ENCODE measurements around the gene COMMD2.

The COMMD2 gene

GRCh38 chr3:149783576-149783975 lies 31.3 kb upstream of the COMMD2 start:
- Histone ChIP-seq H3K36me3 (ENCODE audit: insufficient read depth, low read length) (no peaks in the 10 kb centered on the region), H3K79me2 (ENCODE audit: insufficient read depth, low read length) (no peaks in the 10 kb centered on the region), H3K9me3 (ENCODE audit: insufficient read depth, low read length, severe bottlenecking) (no peaks in the 10 kb centered on the region), H3K9ac (ENCODE audit: low read depth, low read length) (no peak overlapping the region), H2AFZ (ENCODE audit: low read depth, low read length) (no peak overlapping the region), H3K4me3 (ENCODE audit: low read depth in 1 of 2, low read length in 2 of 2) (no peak overlapping the region), H3K4me2 (ENCODE audit: insufficient read depth, low read length) (no peak overlapping the region), H4K20me1 (ENCODE audit: insufficient read depth, low read length) (no peaks in the 10 kb centered on the region), H3K27ac (ENCODE audit: low read length) (no peak overlapping the region), H3K4me1 (ENCODE audit: insufficient read depth, low read length) (no peaks in the 10 kb centered on the region), H3K27me3 (ENCODE audit: insufficient read depth, low read length, poor library complexity) (peaks cover 5% of the 10 kb centered on the region)
- TF ChIP-seq EZH2 (IDR thresholded peaks at IDR 0.05; ENCODE audit: borderline replicate concordance, low read depth, low read length, severe bottlenecking) (no peak), CTCF (IDR thresholded peaks at IDR 0.05; ENCODE audit: borderline replicate concordance, extremely low read depth, low read length, poor library complexity, severe bottlenecking) (no peak)
- no peak for DNase-seq
- no peak for ATAC-seq (ENCODE audit: insufficient read depth, low read depth)

GRCh38 chr3:149781741-149782140 lies 29.5 kb upstream of the COMMD2 start:
- Histone ChIP-seq H3K4me1 (ENCODE audit: insufficient read depth, low read length) (no peaks in the 10 kb centered on the region), H3K36me3 (ENCODE audit: insufficient read depth, low read length) (no peaks in the 10 kb centered on the region), H4K20me1 (ENCODE audit: insufficient read depth, low read length) (no peaks in the 10 kb centered on the region), H3K79me2 (ENCODE audit: insufficient read depth, low read length) (no peaks in the 10 kb centered on the region), H3K9me3 (ENCODE audit: insufficient read depth, low read length, severe bottlenecking) (no peaks in the 10 kb centered on the region), H3K27me3 (ENCODE audit: insufficient read depth, low read length, poor library complexity) (peaks cover 10% of the 10 kb centered on the region), H2AFZ (ENCODE audit: low read depth, low read length) (no peak overlapping the region), H3K27ac (ENCODE audit: low read length) (no peak overlapping the region), H3K4me3 (ENCODE audit: low read depth in 1 of 2, low read length in 2 of 2) (no peak overlapping the region), H3K9ac (ENCODE audit: low read depth, low read length) (no peak overlapping the region), H3K4me2 (ENCODE audit: insufficient read depth, low read length) (no peak overlapping the region)
- TF ChIP-seq EZH2 (IDR thresholded peaks at IDR 0.05; ENCODE audit: borderline replicate concordance, low read depth, low read length, severe bottlenecking) (no peak), CTCF (IDR thresholded peaks at IDR 0.05; ENCODE audit: borderline replicate concordance, extremely low read depth, low read length, poor library complexity, severe bottlenecking) (no peak)
- DNase-seq, result no peak
- no peak for ATAC-seq (ENCODE audit: insufficient read depth, low read depth)

- DNase-seq, result no peak
These were observed 28.9 kb upstream of the COMMD2 start for GRCh38 chr3:149781211-149781610.

More at GRCh38 chr3:149781211-149781610, 28.9 kb upstream of the COMMD2 start:
- no peak overlapping the region for H3K9ac ChIP-seq (ENCODE audit: low read depth, low read length)
- no peak for ATAC-seq (ENCODE audit: insufficient read depth, low read depth)
- H3K27me3 ChIP-seq (ENCODE audit: insufficient read depth, low read length, poor library complexity), result peaks cover 10% of the 10 kb centered on the region
- H3K4me3 ChIP-seq (ENCODE audit: low read depth in 1 of 2, low read length in 2 of 2), result no peak overlapping the region
- H4K20me1 ChIP-seq (ENCODE audit: insufficient read depth, low read length), result no peaks in the 10 kb centered on the region
- H3K4me2 ChIP-seq (ENCODE audit: insufficient read depth, low read length), result no peak overlapping the region
- H3K36me3 ChIP-seq (ENCODE audit: insufficient read depth, low read length), result no peaks in the 10 kb centered on the region
- no peaks in the 10 kb centered on the region for H3K79me2 ChIP-seq (ENCODE audit: insufficient read depth, low read length)
- no peaks in the 10 kb centered on the region for H3K4me1 ChIP-seq (ENCODE audit: insufficient read depth, low read length)
- TF ChIP-seq EZH2 (IDR thresholded peaks at IDR 0.05; ENCODE audit: borderline replicate concordance, low read depth, low read length, severe bottlenecking) (no peak), CTCF (IDR thresholded peaks at IDR 0.05; ENCODE audit: borderline replicate concordance, extremely low read depth, low read length, poor library complexity, severe bottlenecking) (no peak)
- H3K9me3 ChIP-seq (ENCODE audit: insufficient read depth, low read length, severe bottlenecking), result no peaks in the 10 kb centered on the region
- H3K27ac ChIP-seq (ENCODE audit: low read length), result no peak overlapping the region
- H2AFZ ChIP-seq (ENCODE audit: low read depth, low read length), result no peak overlapping the region

Data from DND-41 (cell line).